Liver (tissue), 9 donors: ENCODE measurements around the gene NACA. TPM values are rescaled to one million over a fixed set of nuclear protein-coding genes. Genes with fewer than 3 reads are reported as not detected.
A peak's percentile ranks its signal among the peaks of the same experiment; 100 is the strongest.

Source experiments
- DNase-seq: peaks from one replicate; pipeline ENCODE4 v3.0.0-alpha.2; 2017; ENCODE audit warnings: low spot score
- H3K27ac ChIP-seq, 2 donors: one replicate each; pipeline ENCODE4 v1.7.0; 2013; ENCODE audit warnings: inconsistent platforms in 2 of 2, low read length in 2 of 2, control low read depth in 1 of 2, low read depth in 1 of 2, mild to moderate bottlenecking in 1 of 2
- H3K27me3 ChIP-seq, 4 donors: one replicate each; pipeline versions ENCODE4 v1.6.1 to v1.7.0; 2013; ENCODE audit warnings: low read length in 3 of 4, inconsistent platforms in 1 of 4, mild to moderate bottlenecking in 1 of 4, moderate library complexity in 1 of 4; ENCODE audit not compliant: control insufficient read depth in 4 of 4, insufficient read depth in 4 of 4
- H3K36me3 ChIP-seq, 4 donors: one replicate each; pipeline versions ENCODE4 v1.6.1 to v1.7.0; 2013; ENCODE audit warnings: low read length in 3 of 4, mild to moderate bottlenecking in 3 of 4, low read depth in 1 of 4, moderate library complexity in 1 of 4; ENCODE audit not compliant: control insufficient read depth in 4 of 4, insufficient read depth in 3 of 4
- H3K4me1 ChIP-seq, 4 donors: one replicate each; pipeline versions ENCODE4 v1.6.1 to v1.7.0; 2013; ENCODE audit warnings: low read length in 3 of 4, mild to moderate bottlenecking in 3 of 4, moderate library complexity in 1 of 4; ENCODE audit not compliant: control insufficient read depth in 4 of 4, insufficient read depth in 4 of 4
- H3K4me3 ChIP-seq, 3 donors: one replicate each; pipeline versions ENCODE4 v1.6.1 to v1.7.0; 2013; ENCODE audit warnings: low read length in 3 of 3, control low read depth in 1 of 3, low read depth in 1 of 3, mild to moderate bottlenecking in 1 of 3
- H3K9ac ChIP-seq, 2 donors: one replicate each; pipeline ENCODE4 v1.7.0; 2013; ENCODE audit warnings: low read length in 2 of 2, mild to moderate bottlenecking in 2 of 2, moderate library complexity in 2 of 2, control low read depth in 1 of 2, low read depth in 1 of 2
- H3K9me3 ChIP-seq, 4 donors: one replicate each; pipeline versions ENCODE4 v1.6.1 to v1.7.0; 2013; ENCODE audit warnings: low read length in 3 of 4; ENCODE audit not compliant: control insufficient read depth in 4 of 4
- EGR1 ChIP-seq, 2 donors: IDR thresholded peaks; 2 replicates each; pipeline ENCODE4 v1.6.1; 2016 to 2018; ENCODE audit warnings: antibody characterized with exemption in 2 of 2, low read depth in 2 of 2
- FOXA1 ChIP-seq: IDR thresholded peaks from 2 replicates; pipeline ENCODE4 v1.6.1; 2016; ENCODE audit warnings: antibody characterized with exemption
- FOXA2 ChIP-seq: IDR thresholded peaks from 2 replicates; pipeline ENCODE4 v1.6.1; 2016; ENCODE audit warnings: antibody characterized with exemption
- GABPA ChIP-seq, 2 donors: IDR thresholded peaks in 1 of 2; conservative IDR thresholded peaks in 1 of 2; 2 replicates each; pipeline ENCODE4 v1.6.1; 2016; ENCODE audit warnings: antibody characterized with exemption in 2 of 2, mild to moderate bottlenecking in 1 of 2, moderate library complexity in 1 of 2
- HNF4A ChIP-seq, 2 donors: conservative IDR thresholded peaks; 2 replicates each; pipeline ENCODE4 v1.6.1; 2016; ENCODE audit warnings: antibody characterized with exemption in 2 of 2, mild to moderate bottlenecking in 2 of 2
- HNF4G ChIP-seq: IDR thresholded peaks from 2 replicates; pipeline ENCODE4 v1.6.1; 2016; ENCODE audit warnings: antibody characterized with exemption
- JUND ChIP-seq, 2 donors: IDR thresholded peaks; 2 replicates each; pipeline ENCODE4 v1.6.1; 2016; ENCODE audit warnings: antibody characterized with exemption in 2 of 2
- NR2F2 ChIP-seq: IDR thresholded peaks from 2 replicates; pipeline ENCODE4 v1.6.1; 2016; ENCODE audit warnings: antibody characterized with exemption
- RAD21 ChIP-seq, 2 donors: IDR thresholded peaks; 2 replicates each; pipeline ENCODE4 v1.6.1; 2016; ENCODE audit warnings: antibody characterized with exemption in 2 of 2, mild to moderate bottlenecking in 2 of 2
- RXRA ChIP-seq, 2 donors: IDR thresholded peaks; 2 replicates each; pipeline ENCODE4 v1.6.1; 2017 to 2018; ENCODE audit warnings: antibody characterized with exemption in 2 of 2, mild to moderate bottlenecking in 1 of 2
- SP1 ChIP-seq: IDR thresholded peaks from 2 replicates; pipeline ENCODE4 v1.6.1; 2018; ENCODE audit warnings: antibody characterized with exemption, mild to moderate bottlenecking
- TAF1 ChIP-seq: conservative IDR thresholded peaks from 2 replicates; pipeline ENCODE4 v1.6.1; 2016; ENCODE audit warnings: antibody characterized with exemption, mild to moderate bottlenecking
- YY1 ChIP-seq: IDR thresholded peaks from 2 replicates; pipeline ENCODE4 v1.6.1; 2016; ENCODE audit warnings: antibody characterized with exemption, mild to moderate bottlenecking
- WGBS: extraction: QIAGEN DNeasy Blood & Tissue Kit; methylation state at CpG from one replicate; pipeline ENCODE4 v1.1.7; 2013; 5-methylcytosine and 5-hydroxymethylcytosine counted together
- polyA plus RNA-seq, 2 donors: library from polyadenylated mRNA; stranded (reverse) in 1 of 2; unstranded in 1 of 2; fragments of 200-250 nt in 1 of 2; fragments of >200 nt in 1 of 2; fragmentation: Nextera tagmentation in 1 of 2; extraction: Ambion mirVana in 1 of 2; gene quantifications; one replicate each; pipeline versions ENCODE4 v1.2.1 to v1.2.3, GENCODE V29; 2013 to 2015
- total RNA-seq, 2 donors: library from RNA; depleted of rRNA; stranded (reverse); fragments of >200 nt; gene quantifications; one replicate each; pipeline ENCODE4 v1.2.3, GENCODE V29; 2014
- TF ChIP-seq, protein P1 (sequence below): IDR thresholded peaks from 2 replicates; pipeline ENCODE4 v1.6.1; 2016; ENCODE audit warnings: antibody characterized with exemption
- TF ChIP-seq, protein P2 (sequence below): IDR thresholded peaks from 2 replicates; pipeline ENCODE4 v1.6.1; 2016; ENCODE audit warnings: antibody characterized with exemption
- TF ChIP-seq, protein P3 (sequence below): fragments of 150-350 bp; IDR thresholded peaks from 2 replicates; pipeline ENCODE4 v1.5.1; 2017; ENCODE audit warnings: improper control_type of control experiment, low read depth, low read length; ENCODE audit not compliant: missing input control
- TF ChIP-seq, protein P4 (sequence below): IDR thresholded peaks from 2 replicates; pipeline ENCODE4 v1.6.1; 2016; ENCODE audit warnings: antibody characterized with exemption
- TF ChIP-seq, protein P5 (sequence below): IDR thresholded peaks from 2 replicates; pipeline ENCODE4 v1.6.1; 2016; ENCODE audit warnings: antibody characterized with exemption, mild to moderate bottlenecking
- donor health status: healthy.
- donor health status: healthy.
- donor health status: healthy.
- donor health status: healthy.
- donor health status: healthy.

Gene NACA
- total and polyA plus RNA-seq, 4 donors, result 365 to 695 (median 456) TPM

DNA sequence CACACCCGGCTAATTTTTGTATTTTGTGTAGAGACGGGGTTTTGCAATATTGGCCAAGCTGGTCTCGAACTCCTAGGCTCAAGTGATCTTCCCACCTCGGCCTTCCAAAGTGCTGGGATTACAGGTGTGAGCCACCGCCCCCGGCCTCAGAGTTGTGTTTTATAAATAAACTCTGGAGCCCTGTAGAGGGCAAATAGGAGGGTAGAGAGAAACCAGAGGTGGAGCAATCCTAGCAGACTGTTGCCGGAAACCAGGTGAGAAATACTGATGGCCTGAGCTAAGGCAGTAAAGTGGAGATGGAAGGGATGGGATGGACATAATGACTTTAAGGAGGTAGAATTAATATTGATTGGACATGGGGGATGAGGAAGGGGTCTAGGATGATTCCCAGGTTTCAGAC, 35.4 kb upstream of the NACA start (continued):
- TF ChIP-seq YY1, result peak; percentile 41
- TF ChIP-seq, protein P1, sequence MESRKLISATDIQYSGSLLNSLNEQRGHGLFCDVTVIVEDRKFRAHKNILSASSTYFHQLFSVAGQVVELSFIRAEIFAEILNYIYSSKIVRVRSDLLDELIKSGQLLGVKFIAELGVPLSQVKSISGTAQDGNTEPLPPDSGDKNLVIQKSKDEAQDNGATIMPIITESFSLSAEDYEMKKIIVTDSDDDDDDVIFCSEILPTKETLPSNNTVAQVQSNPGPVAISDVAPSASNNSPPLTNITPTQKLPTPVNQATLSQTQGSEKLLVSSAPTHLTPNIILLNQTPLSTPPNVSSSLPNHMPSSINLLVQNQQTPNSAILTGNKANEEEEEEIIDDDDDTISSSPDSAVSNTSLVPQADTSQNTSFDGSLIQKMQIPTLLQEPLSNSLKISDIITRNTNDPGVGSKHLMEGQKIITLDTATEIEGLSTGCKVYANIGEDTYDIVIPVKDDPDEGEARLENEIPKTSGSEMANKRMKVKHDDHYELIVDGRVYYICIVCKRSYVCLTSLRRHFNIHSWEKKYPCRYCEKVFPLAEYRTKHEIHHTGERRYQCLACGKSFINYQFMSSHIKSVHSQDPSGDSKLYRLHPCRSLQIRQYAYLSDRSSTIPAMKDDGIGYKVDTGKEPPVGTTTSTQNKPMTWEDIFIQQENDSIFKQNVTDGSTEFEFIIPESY, result no peak
- no peak for TF ChIP-seq HNF4G
- peak; percentile 41 to 46 for TF ChIP-seq RAD21 (IDR thresholded peaks at IDR 0.05)
- peak; percentile 49 to 70 for TF ChIP-seq HNF4A (conservative IDR thresholded peaks at IDR 0.05)
- peak; percentile 51 for TF ChIP-seq SP1
- no peak for TF ChIP-seq TAF1
- TF ChIP-seq GABPA (IDR thresholded peaks at IDR 0.05 in 1 of 2, conservative IDR thresholded peaks at IDR 0.05 in 1 of 2), result no peak

DNA sequence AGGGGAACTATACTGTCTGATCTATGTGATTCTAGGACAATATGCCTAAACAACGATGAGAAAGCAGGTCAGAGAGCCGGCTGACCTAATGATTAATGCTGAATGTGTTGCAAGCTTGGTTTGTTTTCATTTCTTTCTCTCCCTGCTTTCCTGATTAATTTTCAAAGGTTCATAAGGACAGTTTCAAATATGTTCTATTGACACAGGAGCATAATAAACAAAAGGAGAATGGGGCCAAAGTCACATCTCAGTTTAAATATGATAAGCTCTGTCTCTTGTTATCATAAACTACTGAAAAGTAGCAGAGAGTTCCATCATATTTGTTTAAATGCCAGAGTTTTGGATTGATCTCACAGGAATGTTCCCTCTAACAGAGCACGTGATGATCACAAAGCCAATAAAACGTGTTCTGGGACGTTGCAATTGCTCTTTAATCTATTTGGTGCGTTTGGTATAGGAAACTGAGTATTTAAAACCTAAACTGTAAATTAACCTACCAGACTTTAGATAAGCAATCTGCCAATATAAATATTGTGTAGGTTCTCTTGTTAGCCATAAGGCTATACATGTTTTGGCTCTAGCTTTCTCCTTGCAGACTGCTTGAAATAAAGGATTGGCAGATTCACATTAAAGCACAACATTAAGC, 34.3 kb upstream of the NACA start:
- H3K27me3 ChIP-seq, result no peaks in the 10 kb centered on the region
- H3K36me3 ChIP-seq, result no peaks in the 10 kb centered on the region
- no peak for DNase-seq
- peaks cover 1 to 51% (median 32%) of the 10 kb centered on the region in 4 donors for H3K4me1 ChIP-seq
- 26% methylated on average over 6 of the region's 6 CpGs for WGBS
- peak overlapping the region; percentile 82 to 83 for H3K27ac ChIP-seq
- peak; percentile 94 to 98 for TF ChIP-seq HNF4A (conservative IDR thresholded peaks at IDR 0.05)
- TF ChIP-seq, protein P2, sequence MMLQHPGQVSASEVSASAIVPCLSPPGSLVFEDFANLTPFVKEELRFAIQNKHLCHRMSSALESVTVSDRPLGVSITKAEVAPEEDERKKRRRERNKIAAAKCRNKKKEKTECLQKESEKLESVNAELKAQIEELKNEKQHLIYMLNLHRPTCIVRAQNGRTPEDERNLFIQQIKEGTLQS, result no peak
- peak; percentile 87 to 96 for TF ChIP-seq RXRA (IDR thresholded peaks at IDR 0.05)
- peak; percentile 95 for TF ChIP-seq FOXA2
- TF ChIP-seq, protein P3, sequence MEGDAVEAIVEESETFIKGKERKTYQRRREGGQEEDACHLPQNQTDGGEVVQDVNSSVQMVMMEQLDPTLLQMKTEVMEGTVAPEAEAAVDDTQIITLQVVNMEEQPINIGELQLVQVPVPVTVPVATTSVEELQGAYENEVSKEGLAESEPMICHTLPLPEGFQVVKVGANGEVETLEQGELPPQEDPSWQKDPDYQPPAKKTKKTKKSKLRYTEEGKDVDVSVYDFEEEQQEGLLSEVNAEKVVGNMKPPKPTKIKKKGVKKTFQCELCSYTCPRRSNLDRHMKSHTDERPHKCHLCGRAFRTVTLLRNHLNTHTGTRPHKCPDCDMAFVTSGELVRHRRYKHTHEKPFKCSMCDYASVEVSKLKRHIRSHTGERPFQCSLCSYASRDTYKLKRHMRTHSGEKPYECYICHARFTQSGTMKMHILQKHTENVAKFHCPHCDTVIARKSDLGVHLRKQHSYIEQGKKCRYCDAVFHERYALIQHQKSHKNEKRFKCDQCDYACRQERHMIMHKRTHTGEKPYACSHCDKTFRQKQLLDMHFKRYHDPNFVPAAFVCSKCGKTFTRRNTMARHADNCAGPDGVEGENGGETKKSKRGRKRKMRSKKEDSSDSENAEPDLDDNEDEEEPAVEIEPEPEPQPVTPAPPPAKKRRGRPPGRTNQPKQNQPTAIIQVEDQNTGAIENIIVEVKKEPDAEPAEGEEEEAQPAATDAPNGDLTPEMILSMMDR, result no peak
- TF ChIP-seq FOXA1, result peak; percentile 91
- peak in 1 of 2 donors; percentile 52 for TF ChIP-seq GABPA (IDR thresholded peaks at IDR 0.05 in 1 of 2, conservative IDR thresholded peaks at IDR 0.05 in 1 of 2)
- TF ChIP-seq, protein P4, sequence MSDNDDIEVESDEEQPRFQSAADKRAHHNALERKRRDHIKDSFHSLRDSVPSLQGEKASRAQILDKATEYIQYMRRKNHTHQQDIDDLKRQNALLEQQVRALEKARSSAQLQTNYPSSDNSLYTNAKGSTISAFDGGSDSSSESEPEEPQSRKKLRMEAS, result peak; percentile 67
- TF ChIP-seq JUND (IDR thresholded peaks at IDR 0.05), result peak; percentile 42 to 93
- peak in 1 of 2 donors; percentile 76 for TF ChIP-seq EGR1 (IDR thresholded peaks at IDR 0.05; ENCODE audit: low read depth in 2 of 2)
- peak; percentile 61 for TF ChIP-seq HNF4G
- TF ChIP-seq, protein P5, sequence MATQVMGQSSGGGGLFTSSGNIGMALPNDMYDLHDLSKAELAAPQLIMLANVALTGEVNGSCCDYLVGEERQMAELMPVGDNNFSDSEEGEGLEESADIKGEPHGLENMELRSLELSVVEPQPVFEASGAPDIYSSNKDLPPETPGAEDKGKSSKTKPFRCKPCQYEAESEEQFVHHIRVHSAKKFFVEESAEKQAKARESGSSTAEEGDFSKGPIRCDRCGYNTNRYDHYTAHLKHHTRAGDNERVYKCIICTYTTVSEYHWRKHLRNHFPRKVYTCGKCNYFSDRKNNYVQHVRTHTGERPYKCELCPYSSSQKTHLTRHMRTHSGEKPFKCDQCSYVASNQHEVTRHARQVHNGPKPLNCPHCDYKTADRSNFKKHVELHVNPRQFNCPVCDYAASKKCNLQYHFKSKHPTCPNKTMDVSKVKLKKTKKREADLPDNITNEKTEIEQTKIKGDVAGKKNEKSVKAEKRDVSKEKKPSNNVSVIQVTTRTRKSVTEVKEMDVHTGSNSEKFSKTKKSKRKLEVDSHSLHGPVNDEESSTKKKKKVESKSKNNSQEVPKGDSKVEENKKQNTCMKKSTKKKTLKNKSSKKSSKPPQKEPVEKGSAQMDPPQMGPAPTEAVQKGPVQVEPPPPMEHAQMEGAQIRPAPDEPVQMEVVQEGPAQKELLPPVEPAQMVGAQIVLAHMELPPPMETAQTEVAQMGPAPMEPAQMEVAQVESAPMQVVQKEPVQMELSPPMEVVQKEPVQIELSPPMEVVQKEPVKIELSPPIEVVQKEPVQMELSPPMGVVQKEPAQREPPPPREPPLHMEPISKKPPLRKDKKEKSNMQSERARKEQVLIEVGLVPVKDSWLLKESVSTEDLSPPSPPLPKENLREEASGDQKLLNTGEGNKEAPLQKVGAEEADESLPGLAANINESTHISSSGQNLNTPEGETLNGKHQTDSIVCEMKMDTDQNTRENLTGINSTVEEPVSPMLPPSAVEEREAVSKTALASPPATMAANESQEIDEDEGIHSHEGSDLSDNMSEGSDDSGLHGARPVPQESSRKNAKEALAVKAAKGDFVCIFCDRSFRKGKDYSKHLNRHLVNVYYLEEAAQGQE, result peak; percentile 84
- peak; percentile 75 for TF ChIP-seq YY1
- peak; percentile 52 to 63 for TF ChIP-seq RAD21 (IDR thresholded peaks at IDR 0.05)
- peak; percentile 11 for TF ChIP-seq TAF1
- TF ChIP-seq, protein P1, result peak; percentile 91
- TF ChIP-seq NR2F2, result peak; percentile 73
- TF ChIP-seq SP1, result peak; percentile 98
- H3K9me3 ChIP-seq, result no peaks in the 10 kb centered on the region
- H3K4me3 ChIP-seq, result no peak overlapping the region
- peak overlapping the region in 1 of 2 donors; percentile 50 for H3K9ac ChIP-seq
